HG02623 (cell line): Measurements from ENCODE around the gene NFKBIE.

Source experiments
- ATAC-seq: cut with Tn5 transposase; IDR thresholded peaks from one replicate; pipeline ENCODE4 v1.9.1; 2021; ENCODE audit warnings: moderate library complexity; ENCODE audit not compliant: unreplicated experiment

NFKBIE gene

DNA sequence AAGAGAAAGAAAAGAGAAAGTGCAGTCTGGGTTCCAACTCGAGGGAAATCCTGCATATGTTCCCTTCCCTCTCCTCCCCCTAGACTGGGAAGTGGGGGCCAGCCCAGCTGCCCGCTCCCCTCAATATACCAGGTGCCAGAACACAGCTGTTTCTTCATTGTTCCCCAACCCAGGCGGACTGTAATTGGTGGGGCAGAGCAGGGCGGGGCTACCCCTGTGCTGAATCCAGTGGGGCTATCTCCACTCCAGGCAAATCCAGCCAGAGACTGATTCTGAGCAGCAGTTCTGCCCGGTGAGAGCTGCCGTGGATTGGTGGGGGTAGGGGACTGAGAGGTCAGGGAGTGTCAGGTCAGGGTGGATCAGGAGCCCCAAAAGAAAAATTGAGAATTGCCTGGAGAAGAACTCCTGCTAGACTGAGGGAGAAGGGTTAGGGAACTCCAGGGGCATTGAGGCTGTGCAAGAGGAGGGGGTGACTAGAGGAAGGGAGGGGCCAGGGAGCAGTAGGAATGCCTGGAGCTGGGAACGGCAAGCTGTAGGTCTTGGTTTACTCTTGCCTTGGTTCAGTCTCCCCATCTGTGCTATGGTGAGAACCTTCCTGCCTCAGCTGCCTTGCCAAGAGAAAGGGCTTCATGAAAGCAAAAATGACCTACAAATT lies 48.5 kb downstream of the NFKBIE start, which contains the start of gene MYMX:
Gene MYMX, plus strand, starts transcription at position 250 of the 655 bp plus-strand sequence. CDS start 546 bp downstream, outside the sequence.
- no peak for ATAC-seq

GRCh38 chr6:44214307-44214706 lies 51.0 kb downstream of the NFKBIE start:
- no peak for ATAC-seq

- no peak for ATAC-seq
These were observed 54.1 kb downstream of the NFKBIE start for GRCh38 chr6:44211284-44211683.
